ENCODE data around the gene APPL1. TPM values are rescaled to one million over a fixed set of nuclear protein-coding genes. Genes with fewer than 3 reads are reported as not detected.

The APPL1 gene, protein sequence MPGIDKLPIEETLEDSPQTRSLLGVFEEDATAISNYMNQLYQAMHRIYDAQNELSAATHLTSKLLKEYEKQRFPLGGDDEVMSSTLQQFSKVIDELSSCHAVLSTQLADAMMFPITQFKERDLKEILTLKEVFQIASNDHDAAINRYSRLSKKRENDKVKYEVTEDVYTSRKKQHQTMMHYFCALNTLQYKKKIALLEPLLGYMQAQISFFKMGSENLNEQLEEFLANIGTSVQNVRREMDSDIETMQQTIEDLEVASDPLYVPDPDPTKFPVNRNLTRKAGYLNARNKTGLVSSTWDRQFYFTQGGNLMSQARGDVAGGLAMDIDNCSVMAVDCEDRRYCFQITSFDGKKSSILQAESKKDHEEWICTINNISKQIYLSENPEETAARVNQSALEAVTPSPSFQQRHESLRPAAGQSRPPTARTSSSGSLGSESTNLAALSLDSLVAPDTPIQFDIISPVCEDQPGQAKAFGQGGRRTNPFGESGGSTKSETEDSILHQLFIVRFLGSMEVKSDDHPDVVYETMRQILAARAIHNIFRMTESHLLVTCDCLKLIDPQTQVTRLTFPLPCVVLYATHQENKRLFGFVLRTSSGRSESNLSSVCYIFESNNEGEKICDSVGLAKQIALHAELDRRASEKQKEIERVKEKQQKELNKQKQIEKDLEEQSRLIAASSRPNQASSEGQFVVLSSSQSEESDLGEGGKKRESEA
- total RNA-seq, result 32.9 and 38.4 TPM in 2 replicates

DNA sequence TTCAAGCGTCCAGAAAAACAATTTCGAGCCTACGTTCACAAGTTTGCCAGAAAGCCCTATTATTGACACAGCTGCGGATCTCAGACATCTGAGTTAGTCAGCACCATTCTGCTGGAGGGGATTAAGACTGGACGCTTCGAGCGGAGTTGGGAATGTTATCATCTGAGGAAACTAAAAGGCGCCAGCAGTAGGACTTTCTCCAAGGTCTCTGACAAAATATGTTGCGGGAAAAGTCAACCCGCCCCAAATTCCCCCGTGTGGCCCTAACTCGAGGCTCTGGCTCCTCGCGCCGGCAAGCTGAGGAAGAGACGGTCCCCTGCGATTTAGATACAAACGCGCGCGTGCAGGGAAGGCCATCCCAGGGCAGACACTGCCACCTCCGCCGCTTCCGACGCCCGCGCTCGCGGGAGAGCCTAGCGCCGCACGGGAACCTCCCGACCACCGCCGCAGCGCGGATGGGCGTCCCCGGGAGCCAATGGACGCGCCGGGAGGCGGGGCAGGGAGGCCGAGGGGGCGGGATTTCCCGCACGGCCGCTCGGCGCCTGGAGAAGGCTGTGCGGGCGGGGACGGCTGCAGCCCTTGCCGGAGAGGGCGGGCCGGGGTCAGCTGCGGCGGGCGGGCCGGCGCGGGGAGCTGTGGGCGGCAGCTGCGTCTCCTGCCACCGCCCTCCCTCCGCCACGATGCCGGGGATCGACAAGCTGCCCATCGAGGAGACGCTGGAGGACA is at the start of gene APPL1:
TSS of gene APPL1 (plus strand) at position 526 of the 726 bp plus-strand sequence. CDS start at position 681, 155 bp downstream.

DNA sequence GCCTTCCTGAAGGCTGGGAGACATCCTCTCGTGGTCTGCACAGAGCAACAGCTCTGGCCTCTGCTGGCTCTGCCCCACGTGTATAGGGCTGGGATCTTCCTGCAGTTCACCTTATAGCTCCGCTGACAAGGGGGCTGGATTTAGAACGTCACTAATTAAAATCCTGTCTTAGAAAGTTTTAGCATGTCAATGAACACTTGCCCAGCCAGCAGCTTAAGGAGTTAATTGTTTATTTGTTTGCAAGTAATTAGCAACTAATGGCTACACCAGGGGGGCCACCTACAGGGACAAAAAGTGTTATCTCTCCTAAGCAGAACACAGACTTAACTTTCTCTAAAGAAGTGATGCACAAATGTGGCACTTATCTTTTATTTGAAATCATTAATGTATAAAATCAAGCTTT is 27.6 kb upstream of the APPL1 start, which contains the start of gene HESX1:
TSS of gene HESX1 (minus strand) at position 84 of the 403 bp plus-strand sequence. CDS start at position 24, 60 bp downstream.

DNA sequence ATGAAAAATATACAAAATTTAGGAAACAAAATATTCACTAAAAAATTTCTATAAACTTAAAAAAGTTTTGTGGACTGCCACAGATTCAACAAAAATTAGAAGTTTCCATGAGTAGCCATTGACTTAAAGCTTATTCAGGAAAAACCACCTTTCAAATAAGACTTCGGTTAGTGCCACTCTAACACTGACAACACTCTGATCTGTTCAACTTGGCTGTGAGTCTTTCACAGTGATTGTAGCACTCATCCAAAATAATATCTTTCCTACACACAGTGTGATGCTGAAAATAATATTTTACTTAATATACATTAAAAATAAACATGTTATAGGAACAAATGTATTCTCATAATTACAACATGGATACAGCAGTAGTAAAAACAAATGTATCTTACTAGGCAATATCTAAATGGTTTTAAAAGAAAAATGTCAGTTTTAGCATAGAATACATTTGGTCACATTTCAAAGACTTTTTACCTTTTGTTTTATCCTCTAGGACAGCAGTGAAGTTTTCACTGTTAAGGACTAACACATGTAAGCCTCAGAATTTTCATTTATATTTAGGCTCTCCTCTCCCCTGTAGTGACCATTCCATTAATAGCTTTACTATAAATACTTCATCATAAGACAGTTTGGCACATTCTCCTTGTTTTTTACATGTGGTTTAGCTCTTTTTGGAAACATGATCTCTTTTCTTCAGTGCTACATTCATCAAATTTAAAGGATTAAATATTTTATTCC is 64.8 kb downstream of the APPL1 start, which contains the start of gene ASB14:
TSS of gene ASB14 (minus strand) at position 527 of the 738 bp plus-strand sequence. CDS start 652 bp downstream, outside the sequence.

Other genes starting within 250 kb of the APPL1 start
- gene SPATA12, start 167.1 kb upstream of the APPL1 start, total RNA-seq, result 0.09 and 0.18 TPM in 2 replicates
- gene IL17RD, start 62.4 kb upstream of the APPL1 start, total RNA-seq, result 0.90 and 1.2 TPM in 2 replicates
- 0.18 and 0.19 TPM in 2 replicates for gene HESX1, start 27.8 kb upstream of the APPL1 start, total RNA-seq
- not detected in 2 replicates for gene ASB14, start 65.0 kb downstream of the APPL1 start, total RNA-seq

Data from endothelial cell of coronary artery (primary cell).